ENCODE data around the gene PSME2. TPM values are rescaled to one million over a fixed set of nuclear protein-coding genes. Genes with fewer than 3 reads are reported as not detected.

The PSME2 gene
- polyA plus RNA-seq, 2 donors: 143 to 233 TPM

DNA sequence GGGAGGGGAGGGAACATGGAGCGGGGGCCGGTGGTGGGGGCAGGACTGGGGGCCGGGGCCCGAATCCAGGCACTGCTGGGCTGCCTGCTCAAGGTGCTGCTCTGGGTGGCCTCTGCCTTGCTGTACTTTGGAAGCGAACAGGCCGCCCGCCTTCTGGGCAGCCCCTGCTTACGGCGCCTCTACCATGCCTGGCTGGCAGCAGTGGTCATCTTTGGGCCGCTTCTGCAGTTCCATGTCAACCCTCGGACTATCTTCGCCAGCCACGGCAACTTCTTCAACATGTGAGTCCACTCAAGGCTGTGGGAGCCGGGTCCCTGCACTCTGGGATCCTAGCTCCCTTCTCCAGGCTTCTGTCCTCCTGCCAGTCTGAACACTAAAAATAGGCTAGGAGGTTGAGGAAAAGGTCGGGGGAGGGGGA lies 14.9 kb downstream of the PSME2 start:
- H3K27ac ChIP-seq (ENCODE audit: low read depth in 2 of 2, low read length in 1 of 2): no peak overlapping the region
- H3K4me3 ChIP-seq (ENCODE audit: low read depth in 1 of 2, low read length in 2 of 2): no peak overlapping the region
- H3K4me1 ChIP-seq (ENCODE audit: control insufficient read depth in 2 of 2, insufficient read depth in 2 of 2, low read length in 1 of 2): peaks cover under 1 to 5% of the 10 kb centered on the region in 2 donors
- H3K27me3 ChIP-seq (ENCODE audit: control insufficient read depth in 1 of 2, insufficient read depth in 2 of 2, low read length in 2 of 2): no peaks in the 10 kb centered on the region
- 75 to 86% methylated on average over 15 of the region's 15 CpGs for WGBS, 2 donors
- H3K36me3 ChIP-seq (ENCODE audit: control insufficient read depth in 2 of 2, insufficient read depth in 2 of 2, low read length in 1 of 2): no peaks in the 10 kb centered on the region
- H3K9me3 ChIP-seq (ENCODE audit: control insufficient read depth in 2 of 2, insufficient read depth in 1 of 2, low read depth in 1 of 2, low read length in 1 of 2): no peaks in the 10 kb centered on the region

GRCh38 chr14:24130717-24131548 lies 15.5 kb downstream of the PSME2 start:
- Histone ChIP-seq H3K4me3 (ENCODE audit: low read depth in 1 of 2, low read length in 2 of 2) (no peak overlapping the region), H3K27ac (ENCODE audit: low read depth in 2 of 2, low read length in 1 of 2) (no peak overlapping the region), H3K9me3 (ENCODE audit: control insufficient read depth in 2 of 2, insufficient read depth in 1 of 2, low read depth in 1 of 2, low read length in 1 of 2) (no peaks in the 10 kb centered on the region), H3K4me1 (ENCODE audit: control insufficient read depth in 2 of 2, insufficient read depth in 2 of 2, low read length in 1 of 2) (peaks cover 0 to 5% of the 10 kb centered on the region in 2 donors), H3K36me3 (ENCODE audit: control insufficient read depth in 2 of 2, insufficient read depth in 2 of 2, low read length in 1 of 2) (no peaks in the 10 kb centered on the region), H3K27me3 (ENCODE audit: control insufficient read depth in 1 of 2, insufficient read depth in 2 of 2, low read length in 2 of 2) (no peaks in the 10 kb centered on the region)
- WGBS, 2 donors: 55 to 67% methylated on average over 7 of the region's 7 CpGs

- H3K4me1 ChIP-seq (ENCODE audit: control insufficient read depth in 2 of 2, insufficient read depth in 2 of 2, low read length in 1 of 2): peaks cover 0 to 5% of the 10 kb centered on the region in 2 donors
- H3K9me3 ChIP-seq (ENCODE audit: control insufficient read depth in 2 of 2, insufficient read depth in 1 of 2, low read depth in 1 of 2, low read length in 1 of 2): no peaks in the 10 kb centered on the region
- no peaks in the 10 kb centered on the region for H3K36me3 ChIP-seq (ENCODE audit: control insufficient read depth in 2 of 2, insufficient read depth in 2 of 2, low read length in 1 of 2)
- H3K27ac ChIP-seq (ENCODE audit: low read depth in 2 of 2, low read length in 1 of 2): no peak within 1 kb of the TSS
- no peaks in the 10 kb centered on the region for H3K27me3 ChIP-seq (ENCODE audit: control insufficient read depth in 1 of 2, insufficient read depth in 2 of 2, low read length in 2 of 2)
- 91 to 93% methylated on average over 5 of the region's 5 CpGs for WGBS, 2 donors
- no peak within 1 kb of the TSS for H3K4me3 ChIP-seq (ENCODE audit: low read depth in 1 of 2, low read length in 2 of 2)
These were observed 16.1 kb downstream of the PSME2 start, which contains the start of gene FITM1 for GRCh38 chr14:24130380-24130716. TSS of gene FITM1 (plus strand) at chr14:24130659. CDS start at chr14:24131564, 905 bp downstream.

DNA sequence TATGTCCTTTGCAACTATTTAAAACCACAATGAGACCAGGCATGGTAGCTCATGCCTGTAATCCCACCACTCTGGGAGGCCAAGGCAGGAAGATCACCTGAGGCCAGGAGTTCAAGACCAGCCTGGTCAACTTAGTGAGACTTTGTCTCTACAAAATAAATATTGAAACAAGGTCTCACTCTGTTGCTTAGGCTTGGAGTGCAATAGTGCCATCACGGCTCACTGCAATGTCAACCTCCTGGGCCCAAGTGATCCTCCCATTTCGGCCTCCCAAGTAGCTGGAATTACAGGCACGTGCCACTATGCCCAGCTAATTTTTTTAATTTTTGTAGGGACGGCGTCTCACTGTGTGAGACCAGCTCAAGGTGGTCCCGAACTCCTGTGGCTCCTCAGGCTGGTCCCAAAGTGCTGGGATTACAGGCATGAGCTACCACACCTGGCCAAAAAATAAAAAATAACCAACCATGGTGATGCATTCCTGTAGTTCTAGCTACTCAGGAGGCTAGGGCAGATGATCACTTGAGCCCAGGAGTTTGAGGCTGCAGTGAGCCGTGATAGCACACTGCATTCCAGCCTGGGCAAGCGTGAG lies 16.9 kb downstream of the PSME2 start:
- Histone ChIP-seq H3K27ac (ENCODE audit: low read depth in 2 of 2, low read length in 1 of 2) (no peak overlapping the region), H3K36me3 (ENCODE audit: control insufficient read depth in 2 of 2, insufficient read depth in 2 of 2, low read length in 1 of 2) (no peaks in the 10 kb centered on the region), H3K9me3 (ENCODE audit: control insufficient read depth in 2 of 2, insufficient read depth in 1 of 2, low read depth in 1 of 2, low read length in 1 of 2) (no peaks in the 10 kb centered on the region), H3K4me1 (ENCODE audit: control insufficient read depth in 2 of 2, insufficient read depth in 2 of 2, low read length in 1 of 2) (peaks cover 0 to 5% of the 10 kb centered on the region in 2 donors), H3K4me3 (ENCODE audit: low read depth in 1 of 2, low read length in 2 of 2) (no peak overlapping the region), H3K27me3 (ENCODE audit: control insufficient read depth in 1 of 2, insufficient read depth in 2 of 2, low read length in 2 of 2) (no peaks in the 10 kb centered on the region)
- 90 to 94% methylated on average over 8 of the region's 8 CpGs for WGBS, 2 donors

GRCh38 chr14:24127673-24128072 lies 18.7 kb downstream of the PSME2 start:
- peaks cover 6 to 10% of the 10 kb centered on the region in 2 donors for H3K36me3 ChIP-seq (ENCODE audit: control insufficient read depth in 2 of 2, insufficient read depth in 2 of 2, low read length in 1 of 2)
- no peaks in the 10 kb centered on the region for H3K27me3 ChIP-seq (ENCODE audit: control insufficient read depth in 1 of 2, insufficient read depth in 2 of 2, low read length in 2 of 2)
- H3K4me3 ChIP-seq (ENCODE audit: low read depth in 1 of 2, low read length in 2 of 2): no peak overlapping the region
- no peak overlapping the region for H3K27ac ChIP-seq (ENCODE audit: low read depth in 2 of 2, low read length in 1 of 2)
- peaks cover 0 to 5% of the 10 kb centered on the region in 2 donors for H3K4me1 ChIP-seq (ENCODE audit: control insufficient read depth in 2 of 2, insufficient read depth in 2 of 2, low read length in 1 of 2)
- WGBS, 2 donors: 80 to 95% methylated on average over 2 of the region's 2 CpGs
- H3K9me3 ChIP-seq (ENCODE audit: control insufficient read depth in 2 of 2, insufficient read depth in 1 of 2, low read depth in 1 of 2, low read length in 1 of 2): no peaks in the 10 kb centered on the region

DNA sequence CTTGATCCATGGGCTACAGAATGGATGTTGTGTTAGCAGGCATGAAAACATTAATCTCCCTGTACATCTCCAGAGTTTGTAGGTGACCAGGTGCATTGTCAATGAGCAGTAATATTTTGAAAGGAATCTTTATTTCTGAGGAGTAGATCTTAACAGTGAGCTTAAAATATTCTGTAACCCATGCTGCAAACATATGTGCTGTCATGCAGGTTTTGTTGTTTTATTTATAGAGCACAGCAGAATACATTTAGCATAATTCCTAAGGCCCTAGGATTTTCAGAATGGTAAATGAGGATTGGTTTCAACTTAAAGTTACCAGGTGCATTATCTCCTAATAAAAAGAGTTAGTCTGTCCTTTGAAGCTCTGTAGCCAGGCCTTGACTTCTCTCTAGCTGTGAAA lies 19.5 kb downstream of the PSME2 start:
- peaks cover 8 to 11% of the 10 kb centered on the region in 2 donors for H3K36me3 ChIP-seq (ENCODE audit: control insufficient read depth in 2 of 2, insufficient read depth in 2 of 2, low read length in 1 of 2)
- peaks cover 0 to 5% of the 10 kb centered on the region in 2 donors for H3K4me1 ChIP-seq (ENCODE audit: control insufficient read depth in 2 of 2, insufficient read depth in 2 of 2, low read length in 1 of 2)

DNA sequence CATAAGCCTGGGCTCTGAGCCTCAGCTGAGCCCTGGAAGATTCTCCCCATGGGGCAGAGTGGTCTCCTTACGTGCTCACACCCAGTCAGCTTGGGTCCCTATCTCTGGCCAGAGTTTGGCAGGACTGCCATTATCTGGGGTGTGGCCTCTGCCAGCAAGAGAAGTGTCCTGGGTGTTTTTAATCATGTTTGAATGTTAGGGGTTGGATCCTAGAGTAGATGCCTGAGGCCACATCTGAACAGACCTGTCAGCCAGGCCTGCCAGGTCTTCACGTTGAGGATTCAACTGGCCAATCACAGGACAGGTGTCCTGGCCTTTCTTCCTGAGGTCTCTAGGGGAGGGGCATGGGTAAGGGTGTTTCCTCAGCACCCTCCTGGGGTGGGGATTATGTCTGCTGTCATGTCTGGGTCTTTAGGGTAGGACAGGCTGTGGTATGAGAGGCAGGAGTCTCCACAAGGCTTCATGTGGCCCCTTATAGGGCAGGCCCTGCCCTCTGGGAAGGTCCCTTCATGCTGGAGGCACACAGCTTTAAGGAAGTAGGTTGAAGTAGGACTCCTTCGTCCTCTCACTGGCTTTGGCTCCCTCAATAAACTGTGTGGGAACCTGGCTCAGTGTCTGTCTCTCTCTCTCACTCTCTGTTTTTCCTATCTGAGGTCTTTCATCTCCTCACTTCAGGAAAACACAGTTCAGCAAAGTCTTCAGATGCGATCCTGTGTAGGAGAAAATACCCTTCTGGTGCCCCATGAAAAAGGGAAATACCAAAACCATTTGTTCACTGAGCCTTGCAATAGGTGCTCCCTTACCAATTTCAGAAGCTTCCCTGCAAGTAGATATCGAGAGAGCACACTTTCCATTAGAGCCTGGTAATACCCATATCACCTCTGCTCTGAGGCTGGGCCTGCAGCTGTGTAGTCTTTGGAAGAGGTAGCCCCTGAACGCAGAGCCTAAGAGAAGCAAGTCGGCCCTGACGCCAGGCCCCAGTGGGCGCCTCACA lies 22.7 kb downstream of the PSME2 start:
- H3K27ac ChIP-seq (ENCODE audit: low read depth in 2 of 2, low read length in 1 of 2): no peak overlapping the region
- H3K36me3 ChIP-seq (ENCODE audit: control insufficient read depth in 2 of 2, insufficient read depth in 2 of 2, low read length in 1 of 2): peaks cover 14 to 30% of the 10 kb centered on the region in 2 donors
- H3K9me3 ChIP-seq (ENCODE audit: control insufficient read depth in 2 of 2, insufficient read depth in 1 of 2, low read depth in 1 of 2, low read length in 1 of 2): no peaks in the 10 kb centered on the region
- WGBS, 2 donors: 83 to 84% methylated on average over 9 of the region's 9 CpGs
- H3K27me3 ChIP-seq (ENCODE audit: control insufficient read depth in 1 of 2, insufficient read depth in 2 of 2, low read length in 2 of 2): no peaks in the 10 kb centered on the region
- H3K4me3 ChIP-seq (ENCODE audit: low read depth in 1 of 2, low read length in 2 of 2): no peak overlapping the region
- no peaks in the 10 kb centered on the region for H3K4me1 ChIP-seq (ENCODE audit: control insufficient read depth in 2 of 2, insufficient read depth in 2 of 2, low read length in 1 of 2)

More for the DNA sequence above, 19.5 kb downstream of the PSME2 start:
- Histone ChIP-seq H3K4me3 (ENCODE audit: low read depth in 1 of 2, low read length in 2 of 2) (no peak overlapping the region), H3K27me3 (ENCODE audit: control insufficient read depth in 1 of 2, insufficient read depth in 2 of 2, low read length in 2 of 2) (no peaks in the 10 kb centered on the region), H3K9me3 (ENCODE audit: control insufficient read depth in 2 of 2, insufficient read depth in 1 of 2, low read depth in 1 of 2, low read length in 1 of 2) (no peaks in the 10 kb centered on the region), H3K27ac (ENCODE audit: low read depth in 2 of 2, low read length in 1 of 2) (no peak overlapping the region)

GRCh38 chr14:24122898-24123297 lies 23.5 kb downstream of the PSME2 start:
- no peaks in the 10 kb centered on the region for H3K27me3 ChIP-seq (ENCODE audit: control insufficient read depth in 1 of 2, insufficient read depth in 2 of 2, low read length in 2 of 2)
- no peak overlapping the region for H3K27ac ChIP-seq (ENCODE audit: low read depth in 2 of 2, low read length in 1 of 2)
- no peaks in the 10 kb centered on the region for H3K9me3 ChIP-seq (ENCODE audit: control insufficient read depth in 2 of 2, insufficient read depth in 1 of 2, low read depth in 1 of 2, low read length in 1 of 2)
- no peak overlapping the region for H3K4me3 ChIP-seq (ENCODE audit: low read depth in 1 of 2, low read length in 2 of 2)
- WGBS, 2 donors: 90 to 92% methylated on average over 8 of the region's 8 CpGs
- no peaks in the 10 kb centered on the region for H3K4me1 ChIP-seq (ENCODE audit: control insufficient read depth in 2 of 2, insufficient read depth in 2 of 2, low read length in 1 of 2)
- peaks cover 21 to 34% of the 10 kb centered on the region in 2 donors for H3K36me3 ChIP-seq (ENCODE audit: control insufficient read depth in 2 of 2, insufficient read depth in 2 of 2, low read length in 1 of 2)

DNA sequence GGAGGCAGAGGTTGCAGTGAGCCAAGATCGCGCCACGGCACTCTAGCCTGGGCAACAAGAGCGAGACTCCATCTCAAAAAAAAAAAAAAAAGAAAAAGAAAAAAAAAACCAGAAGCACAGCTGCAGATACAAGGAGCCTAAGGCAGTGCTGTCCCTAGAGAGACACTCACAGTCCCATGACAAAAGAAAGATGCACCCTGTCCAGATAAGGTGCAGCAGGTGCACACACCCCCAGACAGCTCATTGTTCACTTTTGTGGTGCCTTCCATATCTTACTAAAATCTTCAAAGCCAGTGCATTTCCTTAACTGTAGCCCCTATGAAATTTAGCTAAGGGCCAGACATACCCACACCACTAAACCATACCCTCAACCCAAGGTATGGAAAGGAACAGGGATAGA lies 24.0 kb downstream of the PSME2 start:
- H3K4me3 ChIP-seq (ENCODE audit: low read depth in 1 of 2, low read length in 2 of 2): no peak overlapping the region
- no peaks in the 10 kb centered on the region for H3K27me3 ChIP-seq (ENCODE audit: control insufficient read depth in 1 of 2, insufficient read depth in 2 of 2, low read length in 2 of 2)
- H3K4me1 ChIP-seq (ENCODE audit: control insufficient read depth in 2 of 2, insufficient read depth in 2 of 2, low read length in 1 of 2): no peaks in the 10 kb centered on the region
- H3K9me3 ChIP-seq (ENCODE audit: control insufficient read depth in 2 of 2, insufficient read depth in 1 of 2, low read depth in 1 of 2, low read length in 1 of 2): no peaks in the 10 kb centered on the region
- 97 to 98% methylated on average over 4 of the region's 4 CpGs for WGBS, 2 donors
- peaks cover 23 to 36% of the 10 kb centered on the region in 2 donors for H3K36me3 ChIP-seq (ENCODE audit: control insufficient read depth in 2 of 2, insufficient read depth in 2 of 2, low read length in 1 of 2)
- no peak overlapping the region for H3K27ac ChIP-seq (ENCODE audit: low read depth in 2 of 2, low read length in 1 of 2)
